Measurements from ENCODE around the gene CDC5L.

Gene CDC5L

GRCh38 chr6:44375071-44375470 is 12.4 kb upstream of the CDC5L start:
- DNase-seq: no peak

- no peak for DNase-seq
These were observed 10.0 kb upstream of the CDC5L start for GRCh38 chr6:44377484-44377883.

DNA sequence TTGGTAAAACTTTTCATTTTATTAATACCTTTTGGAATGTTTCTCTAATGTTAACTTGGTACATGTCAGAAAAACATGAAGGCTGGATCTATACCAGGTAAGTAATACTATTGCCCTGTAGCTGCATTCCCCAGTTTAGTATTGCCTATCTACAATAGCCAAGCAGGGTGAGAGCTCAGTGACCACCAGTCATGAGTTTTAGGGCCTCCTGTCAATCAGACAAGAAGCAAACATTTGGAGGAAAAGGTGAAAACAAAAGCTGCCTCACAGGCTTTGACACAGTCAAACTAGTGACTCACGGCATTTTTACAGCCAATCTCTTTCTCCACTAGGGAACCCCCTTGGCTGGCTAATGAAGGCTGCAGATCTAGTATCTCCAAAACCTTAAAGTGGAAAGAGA is 9.5 kb upstream of the CDC5L start:
- DNase-seq: no peak

GRCh38 chr6:44381739-44382138 is 5.8 kb upstream of the CDC5L start:
- no peak for DNase-seq

DNA sequence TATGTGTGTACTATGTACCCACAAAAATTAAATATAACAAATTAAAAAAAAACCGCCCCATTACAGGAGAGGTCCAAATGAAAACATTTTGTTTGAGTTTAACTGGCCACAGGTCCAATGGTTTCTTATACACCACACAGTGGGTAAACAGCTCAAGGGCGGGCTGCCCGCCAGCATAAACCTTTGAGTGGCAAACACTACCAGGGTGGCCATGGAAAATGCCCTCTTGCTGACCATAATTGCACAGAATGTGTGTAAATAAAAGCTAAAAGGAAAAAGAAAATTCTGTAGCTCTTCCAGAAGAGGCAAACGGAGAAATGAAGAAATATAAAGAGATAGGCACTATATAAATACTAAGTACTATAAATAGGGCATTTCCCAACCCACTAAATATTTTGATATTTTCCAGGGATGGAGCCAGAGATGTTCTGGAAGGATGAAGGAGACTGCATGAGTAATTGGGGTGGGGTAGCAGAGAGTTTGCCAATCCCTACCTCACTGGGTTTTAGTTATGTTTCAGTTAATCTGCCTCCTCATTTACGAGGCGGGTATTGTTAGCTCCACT is 1.1 kb upstream of the CDC5L start:
- DNase-seq: no peak

- DNase-seq: no peak
These were observed 569 bp upstream of the CDC5L start for GRCh38 chr6:44386929-44387345.

DNA sequence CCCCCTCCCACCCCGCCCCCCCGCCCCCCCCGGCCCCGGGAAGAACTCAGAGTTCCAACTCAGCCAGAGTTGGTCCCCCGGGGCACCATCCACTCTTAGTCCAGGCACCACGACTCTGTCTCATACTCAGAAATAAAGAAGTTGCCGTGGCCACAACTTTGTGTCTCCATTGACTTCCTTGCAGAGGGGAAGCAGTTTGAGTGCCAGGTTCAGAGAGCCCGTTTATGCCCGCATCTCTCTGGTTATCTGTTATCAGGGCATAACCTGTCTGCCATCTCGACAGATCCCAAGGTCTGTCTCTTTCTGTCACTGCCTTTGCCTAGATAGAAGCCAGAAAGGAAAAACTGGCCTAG is 605 bp downstream of the CDC5L start:
- DNase-seq: no peak

GRCh38 chr6:44388887-44389286 is 1.4 kb downstream of the CDC5L start:
- DNase-seq: no peak

DNA sequence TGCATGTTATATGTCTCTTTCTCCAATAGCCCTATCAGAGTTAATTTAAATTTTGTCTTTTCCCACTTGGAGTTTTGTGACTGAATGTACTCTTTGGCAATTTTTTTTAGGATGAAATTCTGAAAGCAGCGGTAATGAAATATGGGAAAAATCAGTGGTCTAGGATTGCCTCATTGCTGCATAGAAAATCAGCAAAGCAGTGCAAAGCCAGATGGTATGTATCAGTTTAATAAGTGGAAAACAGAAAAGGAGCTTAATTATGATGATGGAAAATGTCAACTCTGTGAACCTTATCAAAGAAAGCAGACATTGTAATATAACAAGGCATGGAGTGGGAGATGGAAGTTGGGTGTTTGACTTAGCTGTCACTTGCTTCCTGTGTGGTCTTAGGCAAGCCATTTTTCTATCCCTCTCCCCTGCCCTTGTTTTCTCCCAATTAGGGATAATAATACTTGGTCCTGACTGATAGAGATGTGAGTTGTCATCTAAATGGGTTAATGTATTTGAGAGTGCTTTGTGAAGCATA is 2.7 kb downstream of the CDC5L start:
- DNase-seq: no peak

- DNase-seq: no peak
These were observed 8.0 kb downstream of the CDC5L start for GRCh38 chr6:44395501-44395900.

DNA sequence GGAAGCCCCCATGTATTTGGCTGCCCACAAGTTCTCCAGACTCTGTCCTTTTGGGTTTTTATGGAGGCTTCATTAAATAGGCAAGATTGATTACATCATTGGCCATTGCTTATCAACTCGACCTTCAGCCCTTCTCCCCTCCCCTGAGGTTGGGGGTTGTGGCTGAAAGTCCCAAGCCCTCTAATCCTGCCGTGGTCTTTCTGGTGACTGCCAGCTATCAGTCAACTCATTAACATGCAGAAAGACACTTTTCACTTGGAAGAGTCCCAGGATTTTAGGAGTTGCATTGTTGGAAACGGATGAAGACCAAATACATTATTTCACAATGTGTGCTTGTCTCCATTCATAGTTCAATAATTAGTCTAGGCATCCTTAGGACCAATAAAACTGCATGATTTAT is 9.5 kb downstream of the CDC5L start:
- DNase-seq: no peak

- DNase-seq: no peak
These were observed 10.1 kb downstream of the CDC5L start for GRCh38 chr6:44397424-44398164.

- no peak for DNase-seq
These were observed 12.5 kb downstream of the CDC5L start for GRCh38 chr6:44399991-44400390.

- DNase-seq: no peak
These were observed 13.1 kb downstream of the CDC5L start for GRCh38 chr6:44400572-44400971.

DNA sequence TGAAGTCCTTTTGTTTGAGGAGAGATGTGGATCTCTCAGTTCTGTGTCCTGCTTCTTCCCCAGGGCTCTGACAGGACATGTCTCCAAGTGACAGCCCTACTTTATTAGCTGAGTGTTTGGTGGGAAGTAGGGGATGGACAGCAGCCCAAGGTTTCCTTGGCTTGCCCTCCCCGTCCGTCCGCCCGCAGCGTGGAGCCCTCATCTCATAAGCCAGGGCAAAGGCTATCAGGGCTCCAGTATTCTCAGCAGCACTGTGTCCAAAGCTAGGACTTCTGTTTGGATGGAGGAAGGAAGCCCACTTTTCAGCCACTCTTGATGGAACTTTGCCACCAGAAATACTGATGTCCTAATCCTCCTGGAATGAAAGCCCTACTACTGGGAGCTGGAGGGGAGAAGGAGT is 13.6 kb downstream of the CDC5L start:
- DNase-seq: no peak

- no peak for DNase-seq
These were observed 16.7 kb downstream of the CDC5L start for GRCh38 chr6:44404022-44404714.

DNA sequence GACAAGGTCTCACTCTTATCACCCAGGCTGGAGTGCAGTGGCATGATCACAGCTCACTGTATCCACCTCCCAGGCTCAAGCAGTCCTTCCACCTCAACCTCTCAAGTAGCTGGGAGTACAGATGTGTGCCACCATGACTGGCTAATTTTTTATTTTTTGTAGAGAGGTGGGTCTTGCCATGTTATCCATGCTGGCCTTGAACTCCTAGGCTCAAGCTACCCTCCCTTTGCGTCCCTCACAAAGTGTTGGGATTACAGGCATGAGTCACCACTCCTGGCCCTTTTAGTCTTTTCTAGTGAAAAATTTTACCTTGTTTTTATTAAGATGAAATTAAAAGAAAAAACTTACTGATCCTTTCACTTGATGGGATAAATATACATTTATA is 17.2 kb downstream of the CDC5L start:
- DNase-seq: no peak

DNA sequence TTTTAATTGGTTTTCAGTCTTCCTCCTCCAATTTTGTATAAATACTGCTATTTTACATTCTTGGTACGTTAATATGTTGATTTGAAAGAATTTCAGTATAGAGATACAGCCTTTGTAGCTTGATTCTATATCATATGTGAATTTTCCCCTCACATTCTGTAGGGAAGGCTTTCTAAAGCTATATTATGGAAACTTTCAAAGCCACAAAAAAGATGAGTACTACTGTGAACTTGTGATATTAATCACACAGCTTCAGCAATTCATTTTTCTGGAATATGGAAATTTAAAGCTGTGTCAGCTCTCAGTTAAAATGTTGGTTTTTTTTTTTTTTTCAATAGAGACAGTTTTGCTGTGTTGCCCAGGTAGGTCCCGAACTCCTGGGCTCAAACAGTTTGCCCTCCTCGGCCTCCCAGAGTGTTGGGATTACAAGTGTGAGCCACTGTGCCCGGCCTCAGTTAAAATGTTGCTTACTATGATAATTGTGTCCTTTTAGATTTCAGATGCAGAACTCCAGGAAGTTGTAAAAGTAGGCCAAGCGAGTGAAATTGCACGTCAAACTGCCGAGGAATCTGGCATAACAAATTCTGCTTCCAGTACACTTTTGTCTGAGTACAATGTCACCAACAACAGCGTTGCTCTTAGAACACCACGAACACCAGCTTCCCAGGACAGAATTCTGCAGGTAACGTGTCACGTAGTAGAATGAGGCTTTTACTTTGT is 20.6 kb downstream of the CDC5L start:
- DNase-seq: no peak

GRCh38 chr6:44409207-44409794 is 21.8 kb downstream of the CDC5L start:
- DNase-seq: no peak

- no peak for DNase-seq
These were observed 22.9 kb downstream of the CDC5L start for GRCh38 chr6:44410363-44410762.

- DNase-seq: no peak
These were observed 23.6 kb downstream of the CDC5L start for GRCh38 chr6:44411141-44411540.

DNA sequence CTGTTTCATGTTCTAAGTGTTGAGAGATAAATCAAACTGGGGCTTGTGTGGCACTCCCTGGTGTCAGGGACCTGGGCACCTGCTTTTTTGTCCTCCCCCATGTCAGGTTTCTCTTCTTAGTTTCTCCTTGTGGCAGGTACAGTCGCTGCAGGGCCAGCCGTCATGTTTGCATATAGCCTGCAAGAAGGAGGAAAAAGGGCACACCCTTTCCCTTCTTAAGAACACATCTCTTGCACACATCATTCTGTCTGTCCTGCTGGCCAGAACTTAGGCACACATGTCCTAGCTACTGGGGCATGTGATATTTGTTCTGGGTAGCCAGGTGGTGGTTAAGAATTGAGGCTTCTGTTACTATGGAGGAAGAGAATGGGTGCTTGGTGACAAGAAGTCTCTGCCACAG is 27.9 kb downstream of the CDC5L start:
- no peak for DNase-seq

- no peak for DNase-seq
These were observed 28.5 kb downstream of the CDC5L start for GRCh38 chr6:44415873-44416502.
